Suppressor macrophage treated with lipopolysaccharide for 4 hours (primary cell): ENCODE data around the gene ITGAV.

Experiments used
- DNase-seq: peaks from one replicate; pipeline ENCODE4 v3.0.0-alpha.2; 2020

The ITGAV gene

DNA sequence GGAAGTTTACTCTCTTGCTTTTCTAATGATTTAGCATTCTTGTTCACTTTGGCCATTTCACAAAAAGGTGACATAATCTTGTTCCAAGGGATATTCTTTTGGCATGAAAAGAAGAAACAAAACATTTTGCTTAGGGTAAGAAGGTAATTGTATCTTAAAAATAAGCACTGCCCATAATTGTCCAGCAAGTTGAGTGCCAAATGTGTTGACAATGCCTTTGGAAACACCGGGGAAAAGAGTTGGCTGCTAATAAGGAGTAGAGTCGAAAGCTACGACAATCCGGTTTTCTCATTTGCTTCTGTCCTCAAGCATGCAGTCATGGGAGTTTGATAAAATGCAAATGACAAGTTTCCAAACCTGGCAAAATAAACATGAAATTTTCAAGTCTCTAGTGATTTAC lies 27.3 kb downstream of the ITGAV start:
- DNase-seq, result no peak

DNA sequence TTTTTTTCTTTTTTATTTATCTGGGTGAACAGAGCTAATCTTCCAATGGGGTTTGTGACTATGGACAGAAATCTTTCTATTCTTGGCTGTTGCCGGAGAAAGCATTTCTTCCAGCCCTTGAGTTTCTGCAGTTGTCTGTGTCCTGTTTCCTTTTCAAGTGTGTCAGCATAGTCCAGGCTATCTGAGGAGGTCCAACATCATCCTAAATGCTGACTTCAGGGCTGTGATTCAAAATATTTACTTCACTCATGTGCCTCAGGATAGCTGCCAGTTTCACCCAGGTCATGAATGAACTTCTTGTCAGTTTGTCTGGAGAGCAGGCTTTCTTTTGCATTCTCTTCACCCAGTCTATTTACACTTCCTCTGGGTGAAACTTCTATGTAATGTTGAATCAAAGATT lies 27.9 kb downstream of the ITGAV start:
- DNase-seq, result no peak

DNA sequence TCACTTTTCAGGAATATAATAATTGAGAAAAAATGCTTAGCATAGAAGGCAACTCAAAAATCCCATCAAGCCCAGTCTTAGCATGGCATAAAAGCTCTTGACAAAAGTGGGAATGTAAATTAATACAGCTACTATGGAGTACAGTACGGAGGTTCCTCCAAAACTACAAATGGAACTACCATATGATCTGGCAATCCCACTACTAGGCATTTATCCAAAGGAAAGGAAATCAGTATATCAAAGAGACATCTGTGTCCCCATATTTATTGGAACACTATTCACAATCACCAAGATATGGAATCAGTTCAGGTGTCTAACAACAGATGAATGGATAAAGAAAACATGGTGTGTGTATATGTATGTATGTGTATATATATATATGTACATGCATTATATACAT lies 28.8 kb downstream of the ITGAV start:
- DNase-seq, result no peak

DNA sequence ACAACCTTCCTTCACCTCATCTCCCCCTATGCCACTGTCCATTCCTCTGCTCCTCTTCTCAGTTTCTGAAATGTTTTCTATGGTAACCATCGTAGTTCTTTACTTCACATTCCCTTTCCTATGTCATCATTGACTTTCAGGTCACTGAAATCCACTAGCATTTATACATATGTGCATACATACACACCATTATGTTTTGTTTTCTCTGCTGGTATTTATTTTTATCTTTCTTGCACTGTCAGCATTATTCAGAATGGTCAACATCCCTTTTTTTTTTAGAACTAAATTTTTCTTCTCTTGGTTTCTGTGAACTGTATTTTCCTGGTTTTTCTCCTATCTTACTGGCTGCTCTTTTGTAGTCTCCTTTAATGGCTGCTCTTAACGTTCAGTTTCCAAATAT lies 33.2 kb downstream of the ITGAV start:
- no peak for DNase-seq

DNA sequence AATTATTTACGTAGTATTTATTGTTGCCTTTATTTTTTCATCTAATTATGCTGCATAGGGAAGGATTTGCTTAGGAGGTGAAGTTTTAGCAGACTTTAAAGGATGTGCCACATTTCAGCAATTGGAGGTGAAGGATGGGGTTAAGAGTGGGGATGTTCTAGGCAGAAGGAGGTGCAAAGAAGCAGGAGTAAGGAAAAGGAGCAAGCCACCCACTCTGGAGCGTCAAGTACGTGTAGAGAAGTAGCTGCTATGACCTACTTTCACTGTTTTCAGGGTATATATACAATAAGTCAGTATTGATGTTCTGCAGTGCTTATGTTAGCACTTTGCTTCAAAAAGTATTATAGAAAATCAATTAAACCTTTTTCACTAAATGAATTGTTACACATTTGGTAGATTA lies 34.4 kb downstream of the ITGAV start:
- no peak for DNase-seq

DNA sequence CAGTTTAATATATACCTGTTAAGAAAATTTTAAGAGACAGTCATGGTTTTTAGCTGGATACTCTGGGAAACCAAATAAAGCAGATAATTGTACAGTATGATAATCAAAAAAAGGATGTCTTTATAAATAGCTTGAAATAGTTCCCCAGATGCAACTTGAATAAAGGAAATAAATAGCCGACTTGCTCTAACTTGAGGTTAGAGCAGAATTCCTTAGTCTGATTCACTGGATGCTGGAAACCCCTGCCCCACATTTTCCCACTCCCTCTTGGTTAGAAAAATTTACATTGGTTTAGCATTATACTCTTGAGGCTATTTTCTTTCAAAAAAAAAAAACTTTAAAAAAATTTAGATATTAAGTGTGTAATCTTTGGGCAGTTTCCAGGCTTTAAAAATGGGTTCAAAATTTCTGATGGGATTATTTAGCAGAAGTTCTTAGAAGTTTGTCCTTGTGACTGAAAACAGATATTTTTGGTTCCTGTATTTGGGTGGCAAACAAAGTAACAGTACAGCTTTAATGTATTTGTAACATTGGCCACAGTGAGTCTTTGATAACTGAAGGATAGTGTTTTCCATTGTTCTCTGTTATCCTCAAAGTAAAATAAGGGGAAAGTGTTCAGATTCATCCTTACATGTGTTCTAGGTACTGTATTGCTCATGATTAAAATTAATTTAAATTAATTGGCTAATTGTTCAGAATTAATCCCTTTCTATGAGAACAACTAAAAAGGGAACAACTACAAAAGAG lies 39.6 kb downstream of the ITGAV start:
- DNase-seq, result no peak

DNA sequence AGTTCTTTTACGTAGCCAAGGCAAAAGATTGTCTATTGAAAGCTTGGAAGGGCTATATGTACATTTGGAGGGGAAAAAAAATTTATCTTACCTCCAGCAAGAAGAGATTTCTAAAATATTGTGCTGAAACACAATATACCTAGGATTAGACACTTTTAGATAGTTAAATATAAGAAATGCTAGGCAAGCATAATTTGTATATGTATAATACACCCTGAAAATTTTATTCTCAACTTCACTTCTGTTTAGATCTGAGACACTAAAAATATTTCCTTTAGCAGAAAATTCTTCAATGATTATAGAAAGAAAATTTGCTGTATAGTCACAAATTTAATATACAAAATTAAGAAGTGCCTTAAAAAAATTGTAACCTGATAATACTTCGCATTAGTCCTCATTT lies 42.6 kb downstream of the ITGAV start:
- DNase-seq, result no peak

DNA sequence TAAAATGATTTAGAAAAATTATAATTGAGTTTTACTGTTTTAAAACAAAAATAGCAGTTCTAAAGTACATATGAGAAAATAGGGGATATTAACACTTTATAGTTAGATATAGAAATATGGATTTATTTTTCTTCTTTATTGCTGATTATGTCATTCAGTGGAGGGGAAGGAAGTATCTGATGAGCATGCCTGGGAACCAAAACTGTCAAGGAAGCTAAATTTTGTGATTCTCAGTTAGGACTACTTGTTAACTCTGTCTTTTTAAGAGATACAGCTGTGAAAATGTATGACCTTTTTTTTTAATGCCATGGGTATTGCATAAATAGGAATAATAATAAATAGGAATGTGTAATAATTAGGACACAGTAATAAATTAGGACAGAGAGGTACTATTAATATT lies 44.8 kb downstream of the ITGAV start:
- peak; percentile 17 for DNase-seq

DNA sequence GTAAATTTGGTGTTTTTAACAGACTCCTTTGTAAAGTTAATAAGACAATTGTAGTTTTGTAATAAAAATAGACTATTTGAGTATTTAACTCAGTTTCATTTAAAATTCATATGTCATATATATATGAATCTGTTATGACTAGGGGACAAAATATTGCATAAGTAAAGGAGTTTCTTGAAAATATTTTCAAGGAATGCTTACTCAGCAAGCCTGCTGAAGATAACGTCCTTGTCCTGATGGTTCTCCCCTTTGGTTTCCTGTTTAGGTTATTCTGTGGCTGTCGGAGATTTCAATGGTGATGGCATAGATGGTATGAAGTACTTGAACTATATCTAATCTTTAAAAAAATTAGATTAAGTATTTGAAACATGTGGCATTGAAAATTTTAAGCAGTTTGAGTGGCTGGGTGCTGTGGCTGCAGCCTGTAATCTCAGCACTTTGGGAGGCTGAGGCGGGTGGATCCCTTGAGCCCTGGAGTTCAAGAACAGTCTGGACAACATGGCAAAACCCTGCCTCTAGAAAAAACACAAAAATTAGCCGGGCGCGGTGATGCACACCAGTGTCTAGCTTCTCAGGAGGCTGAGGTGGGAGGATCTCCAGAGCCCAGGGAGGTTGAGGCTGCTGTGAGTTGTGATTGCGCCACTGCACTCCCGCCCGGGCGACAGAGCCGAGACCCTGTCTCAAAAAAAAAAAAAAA lies 47.1 kb downstream of the ITGAV start:
- DNase-seq, result no peak

DNA sequence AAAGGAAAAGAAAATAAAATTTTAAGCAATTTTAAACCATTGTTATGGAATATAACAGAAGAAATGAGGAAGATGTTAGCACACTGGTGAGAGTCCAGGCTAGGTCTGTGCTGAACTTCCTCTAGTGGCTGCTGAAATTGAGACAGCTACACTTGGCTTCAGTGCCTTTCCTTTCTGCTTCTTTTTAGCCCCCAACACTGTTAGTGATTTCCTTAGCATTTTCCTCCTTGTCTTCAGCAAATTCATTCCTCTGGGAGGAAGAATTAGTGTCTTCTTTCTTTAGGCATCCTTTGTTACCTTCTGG lies 47.6 kb downstream of the ITGAV start:
- peak; percentile 33 for DNase-seq

DNA sequence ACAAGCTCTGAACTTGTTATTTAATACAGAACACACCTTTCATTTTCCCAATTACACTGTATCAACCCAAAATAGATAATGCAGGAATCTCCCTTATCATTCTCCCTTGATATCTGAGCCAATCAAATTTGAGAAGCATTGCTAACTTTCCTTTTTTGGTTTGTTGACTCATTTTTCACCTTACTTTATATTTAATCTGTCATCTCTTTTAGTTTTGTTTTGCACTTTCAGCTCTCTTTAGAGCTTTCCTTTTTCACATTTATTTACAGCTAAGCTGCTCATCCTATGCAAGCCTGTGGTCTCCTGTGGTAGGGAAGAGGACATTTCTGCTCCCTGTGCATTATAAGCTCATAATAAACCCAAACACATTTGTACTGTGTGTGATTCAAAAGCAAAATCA lies 50.1 kb downstream of the ITGAV start:
- DNase-seq, result no peak

DNA sequence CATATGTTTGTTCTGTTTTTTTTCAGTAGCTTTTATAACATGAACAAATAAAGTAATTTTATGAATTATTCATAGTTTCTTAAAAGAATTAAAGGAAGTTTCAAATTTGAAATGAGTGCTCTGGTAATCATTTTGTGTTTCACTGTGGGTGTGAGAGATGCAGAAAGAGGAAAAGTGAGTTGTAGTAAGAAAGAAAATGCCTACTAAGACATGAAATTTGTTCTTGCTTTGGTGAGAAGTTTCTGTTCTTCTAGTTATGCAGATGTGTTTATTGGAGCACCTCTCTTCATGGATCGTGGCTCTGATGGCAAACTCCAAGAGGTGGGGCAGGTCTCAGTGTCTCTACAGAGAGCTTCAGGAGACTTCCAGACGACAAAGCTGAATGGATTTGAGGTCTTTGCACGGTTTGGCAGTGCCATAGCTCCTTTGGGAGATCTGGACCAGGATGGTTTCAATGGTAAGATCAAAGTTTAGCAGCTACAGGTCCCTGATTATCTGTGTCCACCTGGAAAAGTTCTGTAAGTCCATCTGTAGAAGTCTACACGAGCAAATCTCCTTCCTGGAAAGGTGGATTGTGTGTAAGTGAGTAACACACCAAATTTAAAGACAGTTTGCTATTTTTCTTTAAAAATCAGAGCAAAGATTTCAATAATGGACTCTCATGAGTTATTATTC lies 51.4 kb downstream of the ITGAV start:
- DNase-seq, result no peak

DNA sequence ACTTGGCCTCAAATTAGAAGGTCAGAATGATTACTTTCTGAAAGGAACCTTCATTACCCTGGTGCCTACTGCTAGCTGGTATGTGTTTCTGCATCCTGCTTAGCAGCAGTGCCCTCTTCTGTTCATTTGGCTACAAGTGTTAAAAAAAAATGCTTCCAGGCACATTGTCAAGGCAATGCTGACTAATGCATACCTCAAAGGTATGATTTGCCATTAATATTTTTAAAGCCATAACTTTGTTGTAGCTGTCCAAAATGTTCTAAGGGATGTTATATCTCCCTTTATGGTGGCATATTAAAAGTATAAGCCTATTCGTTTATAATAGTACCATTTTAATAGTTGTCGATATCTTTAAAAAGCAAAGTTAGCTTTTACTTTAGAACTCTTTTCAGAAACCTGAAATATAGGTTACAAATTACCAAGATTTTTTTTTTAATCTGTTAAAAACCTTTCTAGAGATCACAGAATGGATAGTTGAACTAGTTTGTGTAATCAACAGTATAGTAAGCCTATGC lies 52.0 kb downstream of the ITGAV start:
- peak; percentile 60 for DNase-seq

DNA sequence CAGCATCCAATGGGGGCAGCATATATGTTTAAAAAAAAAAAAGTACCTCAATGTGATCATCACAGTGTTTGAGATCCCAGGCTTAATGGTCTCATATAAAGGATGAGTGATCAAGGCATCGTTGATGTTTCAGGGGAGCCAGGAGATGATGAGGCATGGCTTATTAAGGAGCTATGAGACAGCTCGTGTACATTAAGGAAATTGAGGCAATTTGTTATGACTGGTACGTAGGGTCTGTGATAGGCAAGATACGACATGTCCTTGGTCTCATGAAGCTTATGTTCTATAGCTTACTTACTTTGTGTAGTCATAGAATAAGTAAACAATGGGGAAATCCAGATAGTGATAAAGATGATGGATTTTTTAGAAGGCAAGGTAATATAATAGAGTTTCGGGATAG lies 54.9 kb downstream of the ITGAV start:
- no peak for DNase-seq

DNA sequence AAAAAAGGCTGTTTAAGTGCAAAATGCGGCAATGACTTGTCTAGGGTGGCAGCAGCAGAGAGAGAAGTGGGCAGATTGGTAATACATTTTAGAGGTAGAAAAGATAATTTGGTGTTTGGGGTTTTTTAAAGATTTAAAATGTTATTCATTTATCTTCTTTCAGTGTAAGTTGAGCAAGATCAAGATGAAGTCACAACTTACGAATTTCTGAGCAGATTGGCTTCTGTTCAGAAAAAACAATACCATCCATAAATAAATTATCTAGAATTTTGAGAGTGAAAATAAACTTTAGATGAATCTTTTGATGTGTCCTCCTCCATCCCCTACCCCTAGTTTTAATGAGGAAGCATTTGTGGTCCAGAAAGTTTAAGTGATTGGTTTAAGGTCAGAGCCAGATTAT lies 56.1 kb downstream of the ITGAV start:
- DNase-seq, result no peak

DNA sequence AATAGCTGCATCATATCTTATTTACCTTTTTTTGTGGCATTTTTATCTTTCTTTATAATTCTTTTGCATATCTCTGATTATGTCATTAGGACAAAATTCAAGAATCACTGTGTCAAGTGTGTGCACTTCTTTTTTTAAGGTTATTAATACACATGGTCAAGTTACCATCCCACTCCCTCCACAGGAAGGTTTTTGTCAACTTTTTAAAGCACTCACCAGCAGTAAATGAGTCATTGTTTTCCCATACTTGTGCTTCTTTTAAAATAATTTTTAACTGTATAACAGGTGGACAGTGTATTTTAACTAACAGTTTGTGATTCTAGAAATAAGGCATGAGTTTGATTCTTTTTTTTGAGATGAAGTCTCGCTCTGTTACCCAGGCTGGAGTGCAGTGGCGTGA lies 58.3 kb downstream of the ITGAV start:
- no peak for DNase-seq

DNA sequence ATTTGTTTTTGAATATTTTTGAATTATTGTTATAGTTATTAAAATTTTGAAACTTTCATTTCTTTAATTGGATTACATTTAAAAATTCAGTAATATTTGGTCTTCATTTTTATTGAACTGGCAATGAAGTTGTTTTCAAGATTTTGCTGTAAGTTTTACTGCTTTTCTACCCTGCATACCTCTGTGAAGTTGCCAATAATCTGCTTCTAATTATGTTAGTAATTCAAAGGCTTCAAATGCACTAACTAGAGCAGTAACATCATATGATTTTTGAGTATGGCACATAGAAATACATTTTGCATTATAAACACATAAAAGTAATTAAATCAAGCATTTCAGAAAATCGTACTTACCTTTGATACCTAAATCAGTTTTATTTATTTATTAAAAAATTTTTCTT lies 63.7 kb downstream of the ITGAV start:
- DNase-seq, result no peak

DNA sequence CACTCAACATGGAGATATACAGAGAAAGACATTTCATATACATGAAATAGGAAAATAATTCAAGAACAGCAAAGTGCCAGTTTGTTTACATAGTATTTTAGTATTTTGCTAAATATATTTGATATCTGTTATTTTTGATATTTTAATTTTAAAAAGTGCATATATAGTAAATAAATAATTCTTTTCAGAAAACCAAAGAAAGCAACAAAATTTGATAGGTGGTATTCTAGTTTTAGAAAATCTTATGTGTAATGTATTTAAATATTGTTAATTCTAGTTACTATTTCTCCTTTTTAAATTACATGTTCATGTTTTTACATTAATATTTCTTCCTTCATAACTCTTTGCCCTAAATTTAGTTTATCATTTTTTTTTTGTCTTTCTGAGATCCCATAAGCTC lies 69.5 kb downstream of the ITGAV start:
- DNase-seq, result no peak

DNA sequence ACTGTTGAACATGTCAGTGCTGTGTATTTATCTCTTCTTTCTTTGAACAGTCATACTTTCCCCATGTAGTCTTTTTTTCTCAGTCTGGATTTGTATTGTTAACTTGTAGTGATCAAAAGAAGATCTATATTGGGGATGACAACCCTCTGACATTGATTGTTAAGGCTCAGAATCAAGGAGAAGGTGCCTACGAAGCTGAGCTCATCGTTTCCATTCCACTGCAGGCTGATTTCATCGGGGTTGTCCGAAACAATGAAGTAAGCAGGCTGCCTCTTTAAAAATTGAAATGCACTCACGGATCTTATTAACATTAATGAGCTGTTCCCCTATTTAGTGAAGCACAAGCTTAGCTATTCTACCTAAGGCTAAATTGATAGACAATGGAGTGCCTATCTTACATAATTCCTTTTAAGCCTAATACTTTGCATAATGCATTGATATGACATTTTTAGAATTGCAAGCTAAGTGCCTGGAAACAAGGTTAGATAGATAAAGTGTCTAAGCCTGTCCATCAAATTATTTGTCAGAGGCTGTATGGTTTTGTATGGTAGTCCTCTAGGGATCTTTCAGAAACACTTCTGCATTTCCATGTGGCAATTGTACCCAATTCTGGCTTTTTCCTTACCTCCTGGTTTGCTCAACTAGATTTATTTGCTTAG lies 74.7 kb downstream of the ITGAV start:
- DNase-seq, result no peak

DNA sequence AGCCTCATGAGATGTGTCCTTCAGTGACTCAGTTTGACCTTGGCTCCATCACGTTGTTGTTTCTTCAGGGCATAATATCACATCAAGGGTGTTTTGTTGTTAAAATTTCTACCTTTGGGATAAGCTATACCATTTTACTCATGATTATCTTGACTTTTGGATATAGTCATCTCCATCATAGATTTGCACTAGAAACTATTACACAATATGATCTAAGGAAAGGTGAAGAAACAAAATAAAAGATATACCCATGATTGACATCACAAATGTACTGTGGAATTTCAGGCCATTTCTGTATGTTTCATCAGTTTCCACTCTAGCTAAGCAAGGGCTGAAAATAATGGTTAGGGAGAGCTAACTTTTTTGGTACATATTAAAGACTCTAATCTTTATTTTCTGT lies 79.3 kb downstream of the ITGAV start:
- DNase-seq, result no peak

DNA sequence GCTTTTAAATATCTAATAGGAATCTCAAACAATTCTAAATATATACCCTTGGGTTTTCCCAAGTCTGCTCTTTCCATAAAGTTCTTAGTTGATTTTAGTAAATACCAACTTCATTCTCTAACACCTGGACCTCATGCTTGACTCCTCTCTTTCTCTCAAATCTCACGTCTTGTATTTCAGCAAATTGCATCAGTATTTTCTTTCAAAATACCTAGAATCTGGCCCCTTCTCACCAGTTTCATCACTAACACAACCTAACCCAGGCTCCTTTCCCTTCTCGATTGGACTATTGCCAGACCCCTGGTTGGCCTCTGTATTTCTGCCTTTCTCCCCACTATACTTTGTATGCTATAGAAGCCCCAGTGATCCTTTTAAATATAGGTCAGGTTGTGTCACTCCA lies 81.0 kb downstream of the ITGAV start:
- DNase-seq, result no peak

DNA sequence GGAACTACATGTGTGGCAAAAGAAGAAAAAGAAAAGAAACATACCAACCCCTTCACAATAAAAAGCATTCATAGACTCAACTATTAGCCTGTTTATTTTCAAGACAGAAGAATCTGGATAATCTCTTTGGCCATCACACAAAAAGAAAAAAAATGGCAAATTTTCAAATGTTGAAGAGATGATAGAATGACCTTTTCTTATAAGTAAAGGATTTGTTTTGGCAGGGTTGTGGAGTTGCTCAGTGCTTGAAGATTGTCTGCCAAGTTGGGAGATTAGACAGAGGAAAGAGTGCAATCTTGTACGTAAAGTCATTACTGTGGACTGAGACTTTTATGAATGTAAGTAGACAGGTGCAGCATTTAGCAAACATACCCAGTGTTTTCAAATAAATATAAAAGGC lies 85.5 kb downstream of the ITGAV start:
- DNase-seq, result no peak

DNA sequence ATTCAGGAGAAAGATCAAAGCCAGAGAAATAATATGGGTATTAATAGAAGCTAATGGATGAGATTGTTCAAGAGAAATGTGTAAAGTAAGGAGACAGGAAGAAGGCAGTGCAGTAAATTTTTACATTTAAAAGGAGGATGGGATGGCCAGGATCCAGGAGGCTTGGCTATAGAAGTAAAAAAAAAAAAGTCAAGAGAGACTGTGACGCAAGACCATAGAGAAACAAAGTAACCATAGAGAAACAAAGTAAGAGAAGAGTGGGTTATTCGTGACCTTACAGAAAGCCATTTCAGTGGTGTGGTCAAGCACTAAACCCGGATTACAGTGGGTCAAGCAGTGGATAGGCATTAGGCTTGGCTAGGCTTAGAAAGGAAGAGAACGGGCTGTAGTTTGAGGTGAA lies 93.5 kb downstream of the ITGAV start:
- DNase-seq, result no peak

DNA sequence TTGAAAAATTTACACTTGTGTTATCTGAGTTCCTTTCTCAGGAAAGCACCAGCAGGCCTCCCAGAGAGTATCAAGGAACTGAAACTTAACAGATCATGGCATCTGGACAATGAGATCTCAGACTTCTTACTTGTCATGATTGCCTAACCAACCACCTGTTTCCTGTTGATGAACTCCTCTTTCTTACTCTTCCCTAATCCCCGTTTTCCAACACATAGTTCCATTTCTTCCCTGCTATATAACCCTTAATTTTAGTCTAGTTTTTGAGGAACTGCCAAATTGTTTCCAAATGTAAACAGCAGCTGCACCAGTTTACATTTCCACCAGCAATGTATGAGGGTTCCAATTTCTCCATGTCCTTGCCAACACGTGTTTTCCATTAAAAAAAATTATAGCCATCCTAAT lies 98.0 kb downstream of the ITGAV start:
- peak; percentile 33 for DNase-seq
